Tibial nerve (tissue), 4 donors: ENCODE data around the gene RUNX1. TPM values are rescaled to one million over a fixed set of nuclear protein-coding genes. Genes with fewer than 3 reads are reported as not detected.

ENCODE experiments used
- DNase-seq, 2 donors: peaks; one replicate each; pipeline ENCODE4 v3.0.0-alpha.2; 2019; ENCODE audit warnings: low spot score in 2 of 2
- H3K27ac ChIP-seq, 4 donors: fragments of 200-600 bp; sonication (generic) in 3 of 4; one replicate each; pipeline ENCODE4 v1.5.1; 2017 to 2019; ENCODE audit warnings: mild to moderate bottlenecking in 1 of 4
- H3K27me3 ChIP-seq, 2 donors: fragments of 200-600 bp; sonication (generic) in 1 of 2; one replicate each; pipeline versions ENCODE4 v1.5.1 to v1.6.0; 2017 to 2019
- H3K36me3 ChIP-seq, 3 donors: fragments of 200-600 bp; sonication (generic); one replicate each; pipeline ENCODE4 v1.5.1; 2018 to 2019
- H3K4me1 ChIP-seq, 4 donors: fragments of 200-600 bp; sonication (generic) in 3 of 4; one replicate each; pipeline ENCODE4 v1.5.1; 2017 to 2019
- H3K4me3 ChIP-seq, 4 donors: fragments of 200-600 bp; sonication (generic) in 3 of 4; one replicate each; pipeline ENCODE4 v1.5.1; 2017 to 2019; ENCODE audit warnings: mild to moderate bottlenecking in 1 of 4, moderate library complexity in 1 of 4
- H3K9me3 ChIP-seq, 4 donors: fragments of 200-600 bp; sonication (generic) in 3 of 4; one replicate each; pipeline ENCODE4 v1.5.1; 2017 to 2019
- CTCF ChIP-seq, 5 experiments: fragments of 200-600 bp in 3 of 5; fragments of 450-650 bp in 2 of 5; sonication (generic) in 3 of 5; IDR thresholded peaks; one replicate each; pipeline ENCODE4 v1.5.1; 2016 to 2019; ENCODE audit warnings: antibody characterized with exemption in 5 of 5, mild to moderate bottlenecking in 3 of 5, moderate library complexity in 2 of 5
- EP300 ChIP-seq, 2 donors: sonication (generic); formaldehyde crosslinking; IDR thresholded peaks; one replicate each; pipeline ENCODE4 v1.6.1; 2017; ENCODE audit warnings: antibody characterized with exemption in 2 of 2, mild to moderate bottlenecking in 1 of 2
- POLR2A ChIP-seq, 2 donors: fragments of 450-650 bp; IDR thresholded peaks; one replicate each; pipeline ENCODE4 v1.6.1; 2017; ENCODE audit warnings: antibody characterized with exemption in 2 of 2, mild to moderate bottlenecking in 2 of 2, moderate library complexity in 2 of 2
- WGBS, 2 donors: methylation state at CpG; one replicate each; pipeline ENCODE4 v1.1.5; 2018; 5-methylcytosine and 5-hydroxymethylcytosine counted together
- total RNA-seq, 4 donors: library from RNA; depleted of rRNA; stranded (reverse); fragments of >200 nt; gene quantifications; one replicate each; pipeline ENCODE4 v1.1.0, GENCODE V29; 2016

Gene RUNX1
- total RNA-seq, 4 donors from 2014 or later: 23.6 to 36.9 (median 26.3) TPM

- no peaks in the 10 kb centered on the region for H3K36me3 ChIP-seq
- DNase-seq: peak in 1 of 2 donors; percentile 22
- TF ChIP-seq EP300 (IDR thresholded peaks at IDR 0.05) (no peak), POLR2A (IDR thresholded peaks at IDR 0.05) (no peak), CTCF (IDR thresholded peaks at IDR 0.05) (no peak)
- no peaks in the 10 kb centered on the region for H3K27me3 ChIP-seq
- H3K27ac ChIP-seq: no peak overlapping the region
- peaks cover 0 to 12% (median 0%) of the 10 kb centered on the region in 4 donors for H3K4me1 ChIP-seq
- 49 to 60% methylated on average over 6 of the region's 6 CpGs for WGBS, 2 donors
- peaks cover 0 to 7% (median 2%) of the 10 kb centered on the region in 4 donors for H3K9me3 ChIP-seq
- H3K4me3 ChIP-seq: no peak overlapping the region
Observed at GRCh38 chr21:35075546-35075945, 26.4 kb upstream of the RUNX1 start.

- H3K4me1 ChIP-seq: peaks cover 0 to 12% (median 0%) of the 10 kb centered on the region in 4 donors
- WGBS, 2 donors: 36 to 43% methylated on average over 11 of the region's 11 CpGs
- TF ChIP-seq CTCF (IDR thresholded peaks at IDR 0.05): no peak
- TF ChIP-seq EP300 (IDR thresholded peaks at IDR 0.05): no peak
- no peak for TF ChIP-seq POLR2A (IDR thresholded peaks at IDR 0.05)
- no peak for DNase-seq
- H3K27ac ChIP-seq: peak overlapping the region in 2 of 4 donors; percentile 32 to 34
- H3K4me3 ChIP-seq: no peak overlapping the region
- H3K9me3 ChIP-seq: peaks cover 0 to 7% (median 2%) of the 10 kb centered on the region in 4 donors
- H3K27me3 ChIP-seq: no peaks in the 10 kb centered on the region
- H3K36me3 ChIP-seq: no peaks in the 10 kb centered on the region
Observed at GRCh38 chr21:35072960-35073359, 23.9 kb upstream of the RUNX1 start.

GRCh38 chr21:35072557-35072956, 23.5 kb upstream of the RUNX1 start:
- H3K27ac ChIP-seq: peak overlapping the region in 2 of 4 donors; percentile 32 to 34
- peaks cover 0 to 7% (median 2%) of the 10 kb centered on the region in 4 donors for H3K9me3 ChIP-seq
- 70 to 75% methylated on average over 5 of the region's 5 CpGs for WGBS, 2 donors
- peaks cover 0 to 12% (median 0%) of the 10 kb centered on the region in 4 donors for H3K4me1 ChIP-seq
- H3K4me3 ChIP-seq: no peak overlapping the region
- no peak for TF ChIP-seq POLR2A (IDR thresholded peaks at IDR 0.05)
- TF ChIP-seq CTCF (IDR thresholded peaks at IDR 0.05): no peak
- TF ChIP-seq EP300 (IDR thresholded peaks at IDR 0.05): no peak
- no peak for DNase-seq
- no peaks in the 10 kb centered on the region for H3K36me3 ChIP-seq
- H3K27me3 ChIP-seq: no peaks in the 10 kb centered on the region

- Histone ChIP-seq H3K27ac (no peak overlapping the region), H3K4me1 (peaks cover 0 to 12% (median 0%) of the 10 kb centered on the region in 4 donors), H3K36me3 (no peaks in the 10 kb centered on the region), H3K27me3 (no peaks in the 10 kb centered on the region), H3K9me3 (peaks cover 0 to 7% (median 2%) of the 10 kb centered on the region in 4 donors), H3K4me3 (no peak overlapping the region)
- no peak for TF ChIP-seq CTCF (IDR thresholded peaks at IDR 0.05)
- no peak for TF ChIP-seq EP300 (IDR thresholded peaks at IDR 0.05)
- TF ChIP-seq POLR2A (IDR thresholded peaks at IDR 0.05): no peak
- WGBS, 2 donors: 52 to 57% methylated on average over 2 of the region's 2 CpGs
- DNase-seq: no peak
Observed at GRCh38 chr21:35071347-35071746, 22.2 kb upstream of the RUNX1 start.

GRCh38 chr21:35070436-35070835, 21.3 kb upstream of the RUNX1 start:
- no peak for DNase-seq
- no peak for TF ChIP-seq POLR2A (IDR thresholded peaks at IDR 0.05)
- no peak for TF ChIP-seq CTCF (IDR thresholded peaks at IDR 0.05)
- no peak for TF ChIP-seq EP300 (IDR thresholded peaks at IDR 0.05)
- Histone ChIP-seq H3K4me1 (peaks cover 0 to 12% (median 0%) of the 10 kb centered on the region in 4 donors), H3K4me3 (no peak overlapping the region), H3K27ac (no peak overlapping the region), H3K9me3 (peaks cover 0 to 7% (median 2%) of the 10 kb centered on the region in 4 donors), H3K36me3 (no peaks in the 10 kb centered on the region), H3K27me3 (no peaks in the 10 kb centered on the region)
- 70 to 90% methylated on average over 5 of the region's 5 CpGs for WGBS, 2 donors
